ENCODE results near the gene LEAP2.

LEAP2 gene

GRCh38 chr5:132830436-132831094 lies 42.9 kb upstream of the LEAP2 start, which contains the start of gene SHROOM1 (continued):
- no peak for TF ChIP-seq ZNF362 (tag by site-specific recombination; IDR thresholded peaks at IDR 0.05)

- Histone ChIP-seq H3K4me1 (ENCODE audit: control insufficient read depth, insufficient read depth, low read length) (no peaks in the 10 kb centered on the region), H3K36me3 (ENCODE audit: control insufficient read depth in 2 of 2, insufficient read depth in 1 of 2, low read length in 2 of 2) (peaks cover 0 to 13% of the 10 kb centered on the region in 2 experiments; a peak in 1 of 3 replicates), H3K27ac (ENCODE audit: extremely low read depth, low read depth, low read length) (no peak overlapping the region), H3K4me3 (ENCODE audit: low read depth, low read length) (peak overlapping the region; percentile 74; the same call in 1 of the 2 replicates), H3K9me3 (ENCODE audit: control insufficient read depth, insufficient read depth, low read depth, low read length) (no peaks in the 10 kb centered on the region)
- POLR2A ChIA-PET: interaction anchor here (0.9 to 1.0 kb wide), 2 partner anchors 16 to 36 kb away, joined by 4 to 8 read pairs; partner anchors contain the start of genes GDF9 and UQCRQ
- TF ChIP-seq ZNF335 (tag by site-specific recombination; conservative IDR thresholded peaks at IDR 0.05): peak; percentile 35; the same call in 1 of the 2 replicates
- no peak for TF ChIP-seq ZNF23 (tag by site-specific recombination; IDR thresholded peaks at IDR 0.05; ENCODE audit: borderline replicate concordance)
- 0 out of 2 replicates have a peak, but pooled peaks have one; percentile 15 for TF ChIP-seq ZNF514 (tag by site-specific recombination; IDR thresholded peaks at IDR 0.05)
- no peak for TF ChIP-seq KLF16 (tag by site-specific recombination; IDR thresholded peaks at IDR 0.05)
- no peak for TF ChIP-seq ZNF623 (tag by site-specific recombination; IDR thresholded peaks at IDR 0.05)
- CTCF ChIA-PET: interaction anchor here (0.9 to 4.8 kb wide), 5 partner anchors 10 to 303 kb away, joined by 3 to 20 read pairs (median 3); no protein-coding TSS in a partner anchor
These were observed 42.2 kb upstream of the LEAP2 start for GRCh38 chr5:132831095-132831860.

GRCh38 chr5:132832612-132833011 lies 40.9 kb upstream of the LEAP2 start:
- CTCF ChIA-PET: interaction anchor here (0.9 kb wide), 1 partner anchor 12 kb away, joined by 4 read pairs; no protein-coding TSS in a partner anchor
- TF ChIP-seq PRDM2 (tag by site-specific recombination; IDR thresholded peaks at IDR 0.05; ENCODE audit: borderline replicate concordance) (no peak), ZNF146 (tag by site-specific recombination; IDR thresholded peaks at IDR 0.05) (no peak), ZNF26 (tag by site-specific recombination; IDR thresholded peaks at IDR 0.05) (no peak), ZNF19 (tag by site-specific recombination; IDR thresholded peaks at IDR 0.05; ENCODE audit: low read depth) (no peak), ZBTB44 (tag by site-specific recombination; IDR thresholded peaks at IDR 0.05) (no peak), ZBTB11 (tag by site-specific recombination; conservative IDR thresholded peaks at IDR 0.05; ENCODE audit: low read depth) (no peak), BCL6B (tag by site-specific recombination; IDR thresholded peaks at IDR 0.05) (no peak), ZNF311 (tag by site-specific recombination; IDR thresholded peaks at IDR 0.05; ENCODE audit: borderline replicate concordance) (no peak)

More at GRCh38 chr5:132832612-132833011, 40.9 kb upstream of the LEAP2 start:
- Histone ChIP-seq H3K36me3 (ENCODE audit: control insufficient read depth in 2 of 2, insufficient read depth in 1 of 2, low read length in 2 of 2) (peaks cover 0 to 11% of the 10 kb centered on the region in 2 experiments; a peak in 1 of 3 replicates), H3K4me3 (ENCODE audit: low read depth, low read length) (no peak overlapping the region), H3K9me3 (ENCODE audit: control insufficient read depth, insufficient read depth, low read depth, low read length) (no peaks in the 10 kb centered on the region), H3K27ac (ENCODE audit: extremely low read depth, low read depth, low read length) (no peak overlapping the region), H3K4me1 (ENCODE audit: control insufficient read depth, insufficient read depth, low read length) (no peaks in the 10 kb centered on the region)
- POLR2A ChIA-PET: no interaction called here
